ENCODE data around the gene SETD4. TPM values are rescaled to one million over a fixed set of nuclear protein-coding genes. Genes with fewer than 3 reads are reported as not detected.

Gene SETD4
- total and polyA plus RNA-seq, 4 donors, result 8.1 to 30.3 (median 16.3) TPM

DNA sequence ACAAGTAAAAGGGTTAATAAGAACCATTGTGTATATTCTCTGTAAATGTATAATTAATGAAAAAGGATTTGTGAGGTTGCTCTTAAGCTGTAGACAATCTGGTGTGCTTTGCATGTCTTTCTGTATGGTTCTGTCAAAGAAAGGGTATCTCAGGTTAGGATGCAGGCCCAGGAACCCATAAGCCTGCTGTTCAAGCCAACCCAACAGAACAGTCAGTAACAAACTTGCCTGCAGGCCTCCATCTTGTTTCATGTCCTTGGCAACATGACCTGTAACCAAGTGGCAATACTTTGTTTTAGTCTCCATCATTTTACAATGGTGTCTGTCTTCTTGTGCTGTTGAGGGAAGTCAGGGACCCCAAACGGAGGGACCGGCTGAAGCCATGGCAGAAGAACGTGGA, 38.7 kb upstream of the SETD4 start:
- no peaks in the 10 kb centered on the region for H3K36me3 ChIP-seq (ENCODE audit: control insufficient read depth in 4 of 4, insufficient read depth in 4 of 4, low read length in 4 of 4)
- no peaks in the 10 kb centered on the region for H3K4me1 ChIP-seq (ENCODE audit: control insufficient read depth in 5 of 5, insufficient read depth in 5 of 5, low read length in 5 of 5)
- TF ChIP-seq, protein P1, sequence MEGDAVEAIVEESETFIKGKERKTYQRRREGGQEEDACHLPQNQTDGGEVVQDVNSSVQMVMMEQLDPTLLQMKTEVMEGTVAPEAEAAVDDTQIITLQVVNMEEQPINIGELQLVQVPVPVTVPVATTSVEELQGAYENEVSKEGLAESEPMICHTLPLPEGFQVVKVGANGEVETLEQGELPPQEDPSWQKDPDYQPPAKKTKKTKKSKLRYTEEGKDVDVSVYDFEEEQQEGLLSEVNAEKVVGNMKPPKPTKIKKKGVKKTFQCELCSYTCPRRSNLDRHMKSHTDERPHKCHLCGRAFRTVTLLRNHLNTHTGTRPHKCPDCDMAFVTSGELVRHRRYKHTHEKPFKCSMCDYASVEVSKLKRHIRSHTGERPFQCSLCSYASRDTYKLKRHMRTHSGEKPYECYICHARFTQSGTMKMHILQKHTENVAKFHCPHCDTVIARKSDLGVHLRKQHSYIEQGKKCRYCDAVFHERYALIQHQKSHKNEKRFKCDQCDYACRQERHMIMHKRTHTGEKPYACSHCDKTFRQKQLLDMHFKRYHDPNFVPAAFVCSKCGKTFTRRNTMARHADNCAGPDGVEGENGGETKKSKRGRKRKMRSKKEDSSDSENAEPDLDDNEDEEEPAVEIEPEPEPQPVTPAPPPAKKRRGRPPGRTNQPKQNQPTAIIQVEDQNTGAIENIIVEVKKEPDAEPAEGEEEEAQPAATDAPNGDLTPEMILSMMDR (IDR thresholded peaks at IDR 0.05; ENCODE audit: control extremely low read depth, extremely low read depth), result no peak
- H3K27me3 ChIP-seq (ENCODE audit: control insufficient read depth in 3 of 3, insufficient read depth in 3 of 3, low read length in 2 of 3), result peaks cover 0 to 2% (median 2%) of the 10 kb centered on the region in 3 donors
- 74 to 95% methylated on average over 3 of the region's 3 CpGs for WGBS, 2 donors
- H3K27ac ChIP-seq (ENCODE audit: low read depth in 1 of 2, low read length in 1 of 2), result no peak overlapping the region
- H3K9ac ChIP-seq (ENCODE audit: insufficient read depth in 1 of 2, low read length in 2 of 2), result no peak overlapping the region
- ATAC-seq (ENCODE audit: insufficient read depth, low FRiP score) (no peak), DNase-seq (no peak)
- H3K4me3 ChIP-seq, result no peak overlapping the region
- H3K9me3 ChIP-seq (ENCODE audit: control insufficient read depth in 4 of 4, insufficient read depth in 3 of 4, low read length in 3 of 4), result peaks cover 0 to under 1% (median 0%) of the 10 kb centered on the region in 4 donors

DNA sequence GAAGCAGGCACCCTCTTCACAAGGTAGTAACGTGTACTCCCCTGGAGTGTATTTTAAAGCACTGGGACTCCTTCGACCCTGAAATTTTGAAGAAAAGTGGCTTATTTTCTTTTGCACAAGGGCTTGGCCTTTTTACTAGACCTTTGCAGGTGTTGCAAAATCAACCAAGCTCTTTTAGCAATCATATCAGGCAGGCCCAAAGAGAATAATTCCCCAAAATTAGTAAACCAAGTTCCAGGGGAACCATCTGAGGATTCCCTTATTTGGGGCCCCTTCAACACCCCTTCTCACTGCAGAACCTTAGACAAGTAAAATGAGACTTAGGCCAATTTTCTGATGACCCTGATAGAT, 37.8 kb upstream of the SETD4 start:
- Histone ChIP-seq H3K9me3 (ENCODE audit: control insufficient read depth in 4 of 4, insufficient read depth in 3 of 4, low read length in 3 of 4) (peaks cover 0 to 4% (median 0%) of the 10 kb centered on the region in 4 donors), H3K27ac (ENCODE audit: low read depth in 1 of 2, low read length in 1 of 2) (no peak overlapping the region), H3K4me1 (ENCODE audit: control insufficient read depth in 5 of 5, insufficient read depth in 5 of 5, low read length in 5 of 5) (no peaks in the 10 kb centered on the region), H3K4me3 (no peak overlapping the region), H3K9ac (ENCODE audit: insufficient read depth in 1 of 2, low read length in 2 of 2) (no peak overlapping the region), H3K36me3 (ENCODE audit: control insufficient read depth in 4 of 4, insufficient read depth in 4 of 4, low read length in 4 of 4) (no peaks in the 10 kb centered on the region), H3K27me3 (ENCODE audit: control insufficient read depth in 3 of 3, insufficient read depth in 3 of 3, low read length in 2 of 3) (peaks cover 0 to 2% (median 2%) of the 10 kb centered on the region in 3 donors)
- ATAC-seq (ENCODE audit: insufficient read depth, low FRiP score) (no peak), DNase-seq (no peak)
- WGBS, 2 donors, result 37 to 57% methylated on average over 2 of the region's 2 CpGs
- TF ChIP-seq, protein P1 (IDR thresholded peaks at IDR 0.05; ENCODE audit: control extremely low read depth, extremely low read depth), result no peak

DNA sequence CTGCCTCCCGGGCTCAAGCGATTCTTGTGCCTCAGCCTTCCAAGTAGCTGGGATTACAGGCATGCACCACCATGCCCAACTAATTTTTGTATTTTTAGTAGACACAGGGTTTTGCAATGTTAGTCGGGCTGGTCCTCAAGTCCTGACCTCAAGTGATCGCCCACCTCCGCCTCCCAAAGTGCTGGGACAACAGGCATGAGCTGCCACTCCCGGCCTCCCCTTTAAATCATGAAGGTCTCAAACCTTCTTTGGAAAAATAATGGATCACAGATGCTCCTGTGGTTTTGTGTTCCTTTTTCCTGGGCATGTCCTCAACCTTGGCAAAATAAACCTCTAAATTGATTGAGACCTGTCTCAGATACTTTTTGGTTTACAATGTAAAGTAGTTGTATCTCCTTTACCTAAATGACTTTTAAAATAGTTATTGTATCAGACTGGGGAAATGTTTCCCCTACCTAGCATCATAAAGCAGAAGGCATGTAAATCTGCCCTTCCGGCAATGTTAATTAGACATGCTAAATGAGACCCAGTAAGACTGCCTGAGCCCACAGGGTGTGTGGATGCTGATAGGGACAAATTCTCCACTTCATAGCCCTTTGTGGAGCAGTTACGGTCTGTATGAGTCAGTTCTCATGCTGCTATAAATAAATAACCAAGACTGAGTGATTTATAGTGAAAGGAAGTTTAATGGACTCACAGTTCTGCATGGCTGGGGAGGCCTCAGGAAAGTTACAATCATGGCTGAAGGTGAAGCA, 37.3 kb upstream of the SETD4 start:
- no peaks in the 10 kb centered on the region for H3K4me1 ChIP-seq (ENCODE audit: control insufficient read depth in 5 of 5, insufficient read depth in 5 of 5, low read length in 5 of 5)
- no peaks in the 10 kb centered on the region for H3K36me3 ChIP-seq (ENCODE audit: control insufficient read depth in 4 of 4, insufficient read depth in 4 of 4, low read length in 4 of 4)
- DNase-seq, result no peak
- no peak for ATAC-seq (ENCODE audit: insufficient read depth, low FRiP score)
- no peak overlapping the region for H3K27ac ChIP-seq (ENCODE audit: low read depth in 1 of 2, low read length in 1 of 2)
- no peak overlapping the region for H3K4me3 ChIP-seq
- peaks cover 0 to 2% (median 2%) of the 10 kb centered on the region in 3 donors for H3K27me3 ChIP-seq (ENCODE audit: control insufficient read depth in 3 of 3, insufficient read depth in 3 of 3, low read length in 2 of 3)
- H3K9me3 ChIP-seq (ENCODE audit: control insufficient read depth in 4 of 4, insufficient read depth in 3 of 4, low read length in 3 of 4), result peaks cover 0 to 4% (median 0%) of the 10 kb centered on the region in 4 donors
- H3K9ac ChIP-seq (ENCODE audit: insufficient read depth in 1 of 2, low read length in 2 of 2), result no peak overlapping the region
- TF ChIP-seq, protein P1 (IDR thresholded peaks at IDR 0.05; ENCODE audit: control extremely low read depth, extremely low read depth), result no peak
- 75 to 81% methylated on average over 8 of the region's 8 CpGs for WGBS, 2 donors
